ENCODE results near the gene ADGRB3. TPM values are rescaled to one million over a fixed set of nuclear protein-coding genes. Genes with fewer than 3 reads are reported as not detected.

Gene ADGRB3
- total RNA-seq, 2 experiments from 2014 or later = not detected

DNA sequence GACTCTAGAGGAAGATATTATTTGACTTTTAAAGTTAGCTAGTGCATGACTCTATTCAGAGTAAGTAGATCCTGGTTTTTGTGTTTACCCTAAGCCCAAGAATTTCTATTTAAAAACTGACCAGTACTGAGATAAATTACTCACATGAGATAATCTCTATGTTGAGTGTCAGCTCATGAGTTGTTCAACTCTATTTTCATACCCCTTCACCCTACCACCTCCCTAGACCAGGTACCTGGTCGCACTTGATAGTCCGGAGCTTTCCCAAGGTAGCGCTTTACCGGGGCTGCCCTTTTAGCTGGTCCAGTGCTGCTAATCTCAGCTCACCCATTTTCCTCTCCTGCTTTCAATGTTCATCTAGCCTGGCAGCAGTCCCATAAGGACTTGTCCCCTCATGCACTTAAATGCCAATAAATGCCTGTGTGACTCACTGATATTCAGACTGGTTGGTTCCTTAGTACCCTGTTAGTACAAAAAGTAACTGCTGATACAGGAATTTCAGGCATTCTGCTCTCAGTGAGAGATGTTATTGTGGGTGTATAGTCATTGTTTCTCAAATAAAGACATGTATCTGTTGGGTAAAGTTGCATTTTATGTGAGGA, 503.9 kb downstream of the ADGRB3 start:
- Mint-ChIP-seq H3K27me3 (no peaks in the 10 kb centered on the region), H3K4me1 (no peaks in the 10 kb centered on the region), H3K4me3 (no peak overlapping the region), H3K9me3 (no peaks in the 10 kb centered on the region), H3K27ac (no peak overlapping the region), H3K36me3 (ENCODE audit: low read depth) (no peaks in the 10 kb centered on the region)
- POLR2A ChIA-PET = no interaction called here
- CTCF ChIA-PET = no interaction called here
- no peak for DNase-seq

DNA sequence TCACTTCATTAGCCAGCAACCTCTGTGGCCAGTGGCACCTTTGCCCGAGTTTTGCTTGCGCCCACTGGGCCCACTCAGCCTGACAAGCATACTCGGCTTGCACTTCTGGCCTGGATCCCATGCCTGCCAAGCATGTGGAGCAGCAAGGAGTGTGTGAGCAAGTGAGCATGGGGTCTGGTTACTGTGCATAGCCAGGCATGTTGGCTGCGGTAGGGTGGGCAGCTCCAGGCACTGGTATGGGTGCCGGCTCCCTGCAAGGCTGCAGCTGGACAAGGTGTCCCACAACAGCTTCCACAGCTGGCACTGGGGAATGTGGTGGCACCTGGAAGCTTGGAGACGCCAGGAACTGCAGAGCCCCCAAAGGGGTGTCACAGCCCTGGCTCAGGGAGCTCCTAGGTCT, 510.0 kb downstream of the ADGRB3 start:
- ChIA-PET POLR2A (no interaction called here), CTCF (no interaction called here)
- no peaks in the 10 kb centered on the region for H3K4me1 Mint-ChIP-seq
- no peak overlapping the region for H3K4me3 Mint-ChIP-seq
- H3K9me3 Mint-ChIP-seq = peaks cover 2% of the 10 kb centered on the region
- no peaks in the 10 kb centered on the region for H3K36me3 Mint-ChIP-seq (ENCODE audit: low read depth)
- H3K27ac Mint-ChIP-seq = no peak overlapping the region
- DNase-seq = no peak
- H3K27me3 Mint-ChIP-seq = no peaks in the 10 kb centered on the region

DNA sequence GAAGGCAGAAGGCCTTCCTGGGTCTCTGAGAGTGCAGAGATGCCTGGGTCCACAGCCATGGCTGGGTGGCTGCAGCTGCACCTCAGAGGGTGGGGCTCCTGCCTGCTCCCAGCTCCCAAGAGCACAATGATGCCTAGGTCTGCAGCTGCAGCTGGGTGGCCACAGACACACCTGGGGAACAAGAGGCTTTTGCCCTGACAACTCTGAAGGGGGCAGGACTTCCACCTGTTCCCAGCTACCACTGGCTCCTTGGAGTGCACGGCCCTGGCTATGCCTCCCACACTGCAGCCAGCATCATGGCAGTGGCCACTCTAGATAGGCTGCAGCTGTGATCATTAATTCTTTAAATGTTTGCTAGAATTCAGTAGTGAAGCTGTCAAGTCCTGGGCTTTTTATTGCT, 511.3 kb downstream of the ADGRB3 start:
- CTCF ChIA-PET = no interaction called here
- Mint-ChIP-seq H3K4me3 (no peak overlapping the region), H3K36me3 (ENCODE audit: low read depth) (no peaks in the 10 kb centered on the region), H3K27ac (no peak overlapping the region), H3K9me3 (peaks cover 2% of the 10 kb centered on the region), H3K4me1 (no peaks in the 10 kb centered on the region), H3K27me3 (no peaks in the 10 kb centered on the region)
- DNase-seq = no peak
- POLR2A ChIA-PET = no interaction called here

DNA sequence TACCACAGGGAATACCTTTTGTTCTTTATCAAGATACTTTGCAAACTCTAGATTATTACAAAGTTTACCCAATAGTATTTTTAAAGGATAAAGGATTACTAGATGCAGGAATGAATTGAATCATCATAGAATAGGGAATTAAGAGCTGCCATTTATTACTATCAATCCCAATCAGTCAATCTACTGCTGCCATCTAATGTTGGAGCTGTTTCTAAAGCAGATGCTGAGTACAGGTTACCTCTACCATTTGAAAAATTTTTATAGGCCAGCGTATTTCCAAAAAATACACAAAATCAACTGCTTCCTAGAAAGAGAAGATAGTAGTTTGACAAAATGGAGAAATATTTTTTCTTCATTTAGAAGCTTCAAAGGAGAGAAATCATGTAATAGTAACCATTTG, 520.4 kb downstream of the ADGRB3 start:
- POLR2A ChIA-PET = no interaction called here
- H3K4me1 Mint-ChIP-seq = no peaks in the 10 kb centered on the region
- H3K27me3 Mint-ChIP-seq = no peaks in the 10 kb centered on the region

DNA sequence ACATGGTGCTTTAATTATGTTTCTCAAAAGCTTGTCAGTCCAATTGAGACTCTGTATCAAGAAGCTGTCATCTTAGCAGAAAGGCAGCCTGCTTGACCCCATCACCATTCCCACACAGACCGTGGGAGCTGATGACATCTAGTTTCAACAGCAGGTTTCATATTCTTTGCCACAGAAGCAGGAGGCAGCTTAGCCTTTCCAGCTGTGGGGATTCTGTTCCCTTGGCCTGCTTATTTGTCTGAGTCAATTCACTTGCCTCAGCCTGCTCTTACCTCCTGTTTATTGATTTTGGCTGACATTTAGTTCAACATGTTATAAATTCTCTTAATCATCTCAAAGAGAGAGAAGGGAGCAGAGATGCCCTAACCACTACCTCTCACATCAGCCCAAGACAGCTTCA, 527.7 kb downstream of the ADGRB3 start:
- CTCF ChIA-PET = no interaction called here
- Mint-ChIP-seq H3K27me3 (no peaks in the 10 kb centered on the region), H3K27ac (no peak overlapping the region), H3K9me3 (no peaks in the 10 kb centered on the region), H3K4me1 (no peaks in the 10 kb centered on the region), H3K4me3 (no peak overlapping the region), H3K36me3 (ENCODE audit: low read depth) (no peaks in the 10 kb centered on the region)
- DNase-seq = no peak
- POLR2A ChIA-PET = no interaction called here

More for the DNA sequence above, 520.4 kb downstream of the ADGRB3 start:
- Mint-ChIP-seq H3K9me3 (no peaks in the 10 kb centered on the region), H3K36me3 (ENCODE audit: low read depth) (no peaks in the 10 kb centered on the region), H3K27ac (no peak overlapping the region), H3K4me3 (no peak overlapping the region)
- CTCF ChIA-PET = no interaction called here
- DNase-seq = no peak

DNA sequence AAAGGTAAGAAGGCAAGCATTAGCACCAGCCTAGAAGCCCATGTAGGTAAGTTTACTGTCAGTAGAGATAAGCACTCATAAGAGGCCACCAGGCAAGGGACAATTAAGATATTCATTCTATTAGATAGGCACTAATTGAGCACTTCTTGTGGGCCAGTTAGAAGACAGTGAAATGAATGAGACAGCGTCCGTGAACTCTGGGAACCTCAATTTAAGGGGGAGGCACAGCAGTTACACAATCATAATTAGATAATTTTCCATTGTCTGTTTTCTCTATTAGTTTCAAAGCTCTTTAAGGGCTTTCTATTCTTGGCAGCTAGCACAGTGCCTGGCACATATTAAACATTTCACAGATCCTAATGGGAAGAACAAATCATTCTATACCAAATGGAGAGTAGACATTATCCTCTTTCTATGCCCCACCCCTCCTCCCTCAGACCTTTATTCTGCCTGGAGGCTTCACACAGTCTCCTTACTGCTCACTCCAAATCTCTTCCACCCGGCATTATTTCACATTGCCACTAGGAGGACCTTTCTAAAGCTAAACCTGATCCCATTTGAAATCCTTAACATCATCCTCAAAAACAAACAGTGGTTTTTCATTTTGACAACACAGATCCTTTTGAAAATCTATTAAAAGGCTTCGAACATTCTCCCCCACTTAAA, 529.6 kb downstream of the ADGRB3 start:
- Mint-ChIP-seq H3K36me3 (ENCODE audit: low read depth) (no peaks in the 10 kb centered on the region), H3K27ac (no peak overlapping the region), H3K4me1 (no peaks in the 10 kb centered on the region), H3K4me3 (no peak overlapping the region), H3K27me3 (no peaks in the 10 kb centered on the region), H3K9me3 (no peaks in the 10 kb centered on the region)
- ChIA-PET CTCF (no interaction called here), POLR2A (no interaction called here)
- no peak for DNase-seq

DNA sequence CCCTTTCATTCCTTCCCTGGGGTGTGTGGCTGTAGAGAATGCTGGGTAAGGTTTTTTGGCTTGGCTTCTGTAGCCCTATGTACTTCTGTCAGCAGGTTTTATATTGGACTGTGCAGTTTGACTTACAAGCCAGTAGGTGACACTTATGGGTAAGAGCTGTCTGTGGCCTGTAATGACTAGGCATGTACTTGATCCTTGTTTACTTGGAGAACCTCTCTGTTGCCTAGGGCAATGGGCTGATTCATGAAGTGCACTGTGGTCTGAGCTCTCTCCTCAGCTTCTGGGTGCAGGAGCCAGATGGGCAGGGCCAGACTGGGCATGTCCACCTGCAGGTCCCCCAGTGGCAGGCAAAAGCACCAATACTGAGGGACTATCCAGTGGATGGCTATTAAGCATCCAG, 544.6 kb downstream of the ADGRB3 start:
- POLR2A ChIA-PET = no interaction called here
- DNase-seq = no peak
- Mint-ChIP-seq H3K27me3 (no peaks in the 10 kb centered on the region), H3K27ac (no peak overlapping the region), H3K4me3 (no peak overlapping the region), H3K36me3 (ENCODE audit: low read depth) (no peaks in the 10 kb centered on the region), H3K4me1 (no peaks in the 10 kb centered on the region), H3K9me3 (no peaks in the 10 kb centered on the region)
- CTCF ChIA-PET = no interaction called here

DNA sequence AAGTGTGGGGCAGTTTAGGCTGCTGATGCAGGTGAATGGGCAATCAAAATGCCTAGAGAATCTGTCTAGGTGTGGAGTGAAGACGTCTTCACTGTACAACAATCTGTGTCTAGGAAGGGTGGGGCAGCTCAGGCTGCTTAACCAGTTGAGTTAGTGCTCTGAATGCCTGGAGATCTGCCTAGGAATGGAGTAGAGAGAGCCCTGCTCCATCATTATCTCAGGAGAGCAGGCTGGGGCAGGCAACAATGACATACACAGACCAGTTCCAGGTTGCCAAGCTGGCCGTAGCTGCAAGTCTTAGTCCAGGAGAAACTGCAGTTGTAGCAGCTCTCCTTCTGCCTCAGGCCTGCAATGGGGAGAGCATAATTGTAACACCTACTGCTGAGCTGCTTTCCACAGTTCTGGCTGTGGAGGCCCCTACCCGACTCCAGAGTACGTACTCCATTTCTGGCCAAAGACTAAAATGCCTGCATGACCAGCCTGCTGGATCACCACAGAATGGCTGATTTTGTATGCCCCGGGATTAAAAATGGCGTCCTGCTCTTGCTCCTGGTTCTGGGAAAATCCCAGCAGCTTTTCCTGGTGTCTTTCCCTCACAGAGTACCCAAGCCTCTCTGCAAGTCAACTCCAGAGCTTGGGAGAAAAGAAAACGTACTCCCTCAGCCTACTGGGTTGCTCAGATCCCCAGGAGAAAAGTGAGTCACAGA, 545.4 kb downstream of the ADGRB3 start:
- Mint-ChIP-seq H3K4me3 (no peak overlapping the region), H3K27me3 (no peaks in the 10 kb centered on the region), H3K4me1 (no peaks in the 10 kb centered on the region), H3K36me3 (ENCODE audit: low read depth) (no peaks in the 10 kb centered on the region), H3K9me3 (no peaks in the 10 kb centered on the region), H3K27ac (no peak overlapping the region)
- no peak for DNase-seq
- ChIA-PET POLR2A (no interaction called here), CTCF (no interaction called here)

DNA sequence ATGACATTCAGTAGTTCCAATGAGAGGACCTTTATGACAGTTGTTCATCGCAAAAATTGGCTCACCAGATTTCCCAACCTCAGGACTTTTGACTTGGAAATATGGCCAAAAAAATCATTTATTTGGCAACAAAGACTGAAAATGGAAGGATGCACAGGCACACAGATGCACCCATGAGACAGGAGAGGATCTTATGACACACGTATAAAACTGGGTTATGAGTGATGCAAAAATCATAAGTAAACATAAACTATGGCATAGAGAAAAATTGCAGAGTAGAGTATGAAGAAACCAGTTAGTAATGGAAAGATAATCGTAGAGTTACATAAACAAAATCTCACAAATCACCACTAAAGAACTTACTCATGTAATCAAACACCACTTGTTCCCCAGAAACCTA, 546.9 kb downstream of the ADGRB3 start:
- DNase-seq = no peak
- Mint-ChIP-seq H3K9me3 (no peaks in the 10 kb centered on the region), H3K36me3 (ENCODE audit: low read depth) (no peaks in the 10 kb centered on the region), H3K4me3 (no peak overlapping the region), H3K4me1 (no peaks in the 10 kb centered on the region), H3K27me3 (no peaks in the 10 kb centered on the region), H3K27ac (no peak overlapping the region)
- ChIA-PET CTCF (no interaction called here), POLR2A (no interaction called here)

DNA sequence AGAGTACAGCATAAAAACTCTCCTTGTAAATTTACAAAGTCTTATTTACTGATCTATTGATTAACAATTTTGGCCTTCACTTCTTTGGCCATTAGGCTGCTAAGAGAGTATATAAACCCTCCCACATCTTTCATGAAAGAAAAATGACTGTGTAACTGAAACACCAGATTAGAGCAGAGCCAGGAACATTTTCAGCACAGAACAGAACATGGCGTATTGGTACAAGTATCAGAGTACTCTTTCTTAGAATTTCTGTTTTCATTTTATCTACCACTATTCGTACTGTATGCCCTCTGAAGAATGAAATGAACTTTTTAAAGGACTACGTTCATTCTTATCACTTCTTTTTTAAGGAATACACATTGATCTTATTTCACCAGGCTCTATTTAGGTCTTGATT, 550.2 kb downstream of the ADGRB3 start:
- Mint-ChIP-seq H3K4me1 (no peaks in the 10 kb centered on the region), H3K36me3 (ENCODE audit: low read depth) (no peaks in the 10 kb centered on the region), H3K4me3 (no peak overlapping the region), H3K27ac (no peak overlapping the region), H3K27me3 (no peaks in the 10 kb centered on the region), H3K9me3 (no peaks in the 10 kb centered on the region)
- CTCF ChIA-PET = no interaction called here
- POLR2A ChIA-PET = no interaction called here
- no peak for DNase-seq

DNA sequence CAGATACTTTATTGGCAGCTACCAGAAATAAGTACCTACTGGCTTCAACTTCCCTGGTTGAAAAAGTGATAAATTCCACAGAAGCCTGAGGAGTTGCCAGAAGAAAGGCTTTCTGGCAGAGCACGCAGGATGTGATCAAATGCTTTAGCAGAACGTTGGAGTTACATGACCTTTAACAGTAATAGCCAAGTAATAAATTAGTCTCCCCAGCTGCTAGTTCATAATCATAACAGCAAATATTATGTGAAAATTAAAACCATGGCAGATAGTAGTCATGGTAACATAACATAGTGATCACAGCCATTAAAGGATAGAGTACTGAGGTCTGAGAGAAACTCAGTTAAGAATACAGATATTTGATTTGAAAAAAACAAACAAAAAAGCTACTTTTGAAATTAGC, 567.7 kb downstream of the ADGRB3 start:
- ChIA-PET POLR2A (no interaction called here), CTCF (no interaction called here)
- Mint-ChIP-seq H3K4me1 (no peaks in the 10 kb centered on the region), H3K9me3 (no peaks in the 10 kb centered on the region), H3K36me3 (ENCODE audit: low read depth) (no peaks in the 10 kb centered on the region), H3K27me3 (no peaks in the 10 kb centered on the region), H3K27ac (no peak overlapping the region), H3K4me3 (no peak overlapping the region)
- DNase-seq = no peak

DNA sequence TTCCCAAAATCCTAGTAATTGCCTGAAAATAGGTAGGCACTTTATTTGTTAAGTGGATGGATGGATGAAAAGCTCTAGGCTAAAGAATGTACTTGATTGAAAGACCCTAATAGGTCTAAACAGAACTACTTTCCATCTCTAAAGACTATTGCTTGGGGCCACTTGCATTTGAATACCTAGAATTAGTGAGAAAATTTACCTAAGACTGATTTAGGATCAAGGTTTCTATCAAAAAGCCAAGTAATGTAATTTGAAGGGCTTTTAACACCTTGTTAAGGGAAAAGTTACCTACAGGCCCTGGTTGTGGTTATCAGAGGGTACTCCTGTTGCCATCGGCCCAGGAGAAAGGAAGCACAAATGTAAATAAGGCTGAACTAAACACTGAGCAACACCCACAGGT, 581.0 kb downstream of the ADGRB3 start:
- H3K4me3 Mint-ChIP-seq = no peak overlapping the region
- H3K9me3 Mint-ChIP-seq = no peaks in the 10 kb centered on the region
- no peaks in the 10 kb centered on the region for H3K27me3 Mint-ChIP-seq
- H3K27ac Mint-ChIP-seq = no peak overlapping the region
- CTCF ChIA-PET = no interaction called here
- POLR2A ChIA-PET = no interaction called here
- no peaks in the 10 kb centered on the region for H3K4me1 Mint-ChIP-seq
- no peak for DNase-seq
- H3K36me3 Mint-ChIP-seq (ENCODE audit: low read depth) = no peaks in the 10 kb centered on the region

DNA sequence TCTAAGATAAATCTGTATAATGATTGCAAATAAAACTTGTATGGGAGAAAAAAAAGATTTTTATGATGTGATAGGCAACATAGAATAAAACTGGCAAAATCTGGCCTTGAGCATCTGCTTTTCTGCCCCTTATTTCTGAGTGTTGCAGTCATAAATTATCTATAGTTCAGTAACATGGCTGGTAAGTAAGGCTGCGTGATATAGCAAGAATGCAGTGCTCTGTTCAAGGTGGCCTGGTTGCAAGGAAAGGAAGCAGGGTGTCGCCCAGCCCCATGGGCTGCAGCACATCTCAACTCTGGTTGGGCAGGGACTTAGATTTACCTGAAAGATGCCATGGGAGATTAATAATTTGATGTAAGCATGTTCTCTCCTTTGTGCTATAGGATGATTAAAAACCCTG, 582.3 kb downstream of the ADGRB3 start:
- Mint-ChIP-seq H3K36me3 (ENCODE audit: low read depth) (no peaks in the 10 kb centered on the region), H3K4me3 (no peak overlapping the region), H3K9me3 (no peaks in the 10 kb centered on the region), H3K4me1 (no peaks in the 10 kb centered on the region), H3K27ac (no peak overlapping the region), H3K27me3 (no peaks in the 10 kb centered on the region)
- CTCF ChIA-PET = no interaction called here
- POLR2A ChIA-PET = no interaction called here
- no peak for DNase-seq

DNA sequence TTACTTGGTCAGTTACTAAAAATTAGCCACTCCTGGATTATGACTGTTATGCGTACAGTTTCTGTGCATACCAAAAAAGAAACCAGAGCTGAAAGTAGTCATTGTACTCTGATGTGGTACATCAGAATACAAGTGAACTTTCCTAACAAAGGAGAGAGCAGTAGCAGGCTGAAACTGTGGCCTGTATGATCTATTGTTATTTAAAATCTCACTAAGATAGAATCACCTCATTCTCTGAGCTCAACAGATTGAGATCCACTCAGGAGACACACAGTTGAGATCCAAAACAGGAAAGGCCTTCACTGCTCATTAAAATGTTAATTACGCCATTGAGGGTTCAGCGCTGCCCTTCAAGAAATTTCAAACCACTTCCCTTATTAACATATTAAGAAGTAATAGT, 585.3 kb downstream of the ADGRB3 start:
- CTCF ChIA-PET = no interaction called here
- Mint-ChIP-seq H3K4me1 (no peaks in the 10 kb centered on the region), H3K27me3 (no peaks in the 10 kb centered on the region), H3K4me3 (no peak overlapping the region), H3K36me3 (ENCODE audit: low read depth) (no peaks in the 10 kb centered on the region), H3K9me3 (no peaks in the 10 kb centered on the region), H3K27ac (no peak overlapping the region)
- POLR2A ChIA-PET = no interaction called here
- no peak for DNase-seq
